ENCODE data around the gene SORD. TPM values are rescaled to one million over a fixed set of nuclear protein-coding genes. Genes with fewer than 3 reads are reported as not detected.

Gene SORD
- total RNA-seq, 1 donor from 2014 or later: 32.6 TPM

DNA sequence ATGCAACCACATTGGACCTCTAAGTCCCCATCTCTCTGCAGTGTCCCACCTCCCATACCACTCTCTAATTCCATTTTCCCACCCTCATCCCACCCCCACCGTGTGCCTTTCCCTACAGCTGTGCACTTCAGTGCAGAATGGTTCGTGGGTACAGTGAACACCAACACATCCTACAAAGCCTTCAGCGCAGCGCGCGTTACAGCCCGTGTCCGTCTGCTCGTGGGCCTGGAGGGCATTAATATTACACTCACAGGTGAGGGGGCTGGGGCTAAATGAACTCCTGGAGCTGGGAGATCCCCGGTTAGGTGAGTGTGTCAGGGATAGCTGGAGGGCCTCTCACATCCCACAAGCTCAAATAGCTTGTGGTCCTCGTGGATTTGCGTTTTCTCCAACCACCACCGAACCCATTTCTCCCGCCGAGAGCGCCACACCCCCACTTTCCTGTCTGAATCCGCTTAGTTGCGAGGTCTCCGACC is 93.0 kb downstream of the SORD start:
- Mint-ChIP-seq H3K27ac (no peak overlapping the region), H3K4me1 (peaks cover 15% of the 10 kb centered on the region), H3K36me3 (no peaks in the 10 kb centered on the region), H3K27me3 (ENCODE audit: low read depth) (peaks cover 81% of the 10 kb centered on the region), H3K9me3 (no peaks in the 10 kb centered on the region), H3K4me3 (no peak overlapping the region)
- TF ChIP-seq, protein P1, sequence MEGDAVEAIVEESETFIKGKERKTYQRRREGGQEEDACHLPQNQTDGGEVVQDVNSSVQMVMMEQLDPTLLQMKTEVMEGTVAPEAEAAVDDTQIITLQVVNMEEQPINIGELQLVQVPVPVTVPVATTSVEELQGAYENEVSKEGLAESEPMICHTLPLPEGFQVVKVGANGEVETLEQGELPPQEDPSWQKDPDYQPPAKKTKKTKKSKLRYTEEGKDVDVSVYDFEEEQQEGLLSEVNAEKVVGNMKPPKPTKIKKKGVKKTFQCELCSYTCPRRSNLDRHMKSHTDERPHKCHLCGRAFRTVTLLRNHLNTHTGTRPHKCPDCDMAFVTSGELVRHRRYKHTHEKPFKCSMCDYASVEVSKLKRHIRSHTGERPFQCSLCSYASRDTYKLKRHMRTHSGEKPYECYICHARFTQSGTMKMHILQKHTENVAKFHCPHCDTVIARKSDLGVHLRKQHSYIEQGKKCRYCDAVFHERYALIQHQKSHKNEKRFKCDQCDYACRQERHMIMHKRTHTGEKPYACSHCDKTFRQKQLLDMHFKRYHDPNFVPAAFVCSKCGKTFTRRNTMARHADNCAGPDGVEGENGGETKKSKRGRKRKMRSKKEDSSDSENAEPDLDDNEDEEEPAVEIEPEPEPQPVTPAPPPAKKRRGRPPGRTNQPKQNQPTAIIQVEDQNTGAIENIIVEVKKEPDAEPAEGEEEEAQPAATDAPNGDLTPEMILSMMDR (IDR thresholded peaks at IDR 0.05; ENCODE audit: unreplicated experiment): no peak
- DNase-seq (ENCODE audit: low spot score in 2 of 2, unreplicated experiment in 2 of 2): no peak

DNA sequence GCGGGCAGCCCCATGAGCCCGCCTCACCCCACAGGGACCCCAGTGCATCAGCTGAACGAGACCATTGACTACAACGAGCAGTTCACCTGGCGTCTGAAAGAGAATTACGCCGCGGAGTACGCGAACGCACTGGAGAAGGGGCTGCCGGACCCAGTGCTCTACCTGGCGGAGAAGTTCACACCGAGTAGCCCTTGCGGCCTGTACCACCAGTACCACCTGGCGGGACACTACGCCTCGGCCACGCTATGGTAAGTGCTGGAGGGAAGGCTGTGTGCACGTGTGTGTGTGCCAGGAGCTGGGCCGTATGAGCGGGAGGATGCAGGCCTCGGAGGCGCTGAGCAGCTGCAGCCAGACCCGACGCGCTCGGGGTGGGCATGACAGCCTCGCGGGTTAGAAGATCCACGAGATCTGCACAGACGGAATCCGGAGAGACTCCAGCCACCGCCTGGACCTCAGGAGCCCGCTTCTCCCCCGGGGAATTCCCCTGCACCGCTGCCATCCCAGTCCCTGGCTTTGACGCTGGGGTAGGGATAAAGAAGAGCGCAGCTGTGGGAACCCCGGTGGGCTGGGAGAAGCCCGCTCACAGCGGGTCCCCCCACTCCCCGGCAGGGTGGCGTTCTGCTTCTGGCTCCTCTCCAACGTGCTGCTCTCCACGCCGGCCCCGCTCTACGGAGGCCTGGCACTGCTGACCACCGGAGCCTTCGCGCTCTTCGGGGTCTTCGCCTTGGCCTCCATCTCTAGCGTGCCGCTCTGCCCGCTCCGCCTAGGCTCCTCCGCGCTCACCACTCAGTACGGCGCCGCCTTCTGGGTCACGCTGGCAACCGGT is 93.7 kb downstream of the SORD start:
- Mint-ChIP-seq H3K4me1 (peaks cover 17% of the 10 kb centered on the region), H3K27ac (no peak overlapping the region), H3K4me3 (no peak overlapping the region), H3K36me3 (no peaks in the 10 kb centered on the region), H3K9me3 (no peaks in the 10 kb centered on the region), H3K27me3 (ENCODE audit: low read depth) (peaks cover 84% of the 10 kb centered on the region)
- TF ChIP-seq, protein P1 (IDR thresholded peaks at IDR 0.05; ENCODE audit: unreplicated experiment): no peak
- DNase-seq (ENCODE audit: low spot score in 2 of 2, unreplicated experiment in 2 of 2): no peak

DNA sequence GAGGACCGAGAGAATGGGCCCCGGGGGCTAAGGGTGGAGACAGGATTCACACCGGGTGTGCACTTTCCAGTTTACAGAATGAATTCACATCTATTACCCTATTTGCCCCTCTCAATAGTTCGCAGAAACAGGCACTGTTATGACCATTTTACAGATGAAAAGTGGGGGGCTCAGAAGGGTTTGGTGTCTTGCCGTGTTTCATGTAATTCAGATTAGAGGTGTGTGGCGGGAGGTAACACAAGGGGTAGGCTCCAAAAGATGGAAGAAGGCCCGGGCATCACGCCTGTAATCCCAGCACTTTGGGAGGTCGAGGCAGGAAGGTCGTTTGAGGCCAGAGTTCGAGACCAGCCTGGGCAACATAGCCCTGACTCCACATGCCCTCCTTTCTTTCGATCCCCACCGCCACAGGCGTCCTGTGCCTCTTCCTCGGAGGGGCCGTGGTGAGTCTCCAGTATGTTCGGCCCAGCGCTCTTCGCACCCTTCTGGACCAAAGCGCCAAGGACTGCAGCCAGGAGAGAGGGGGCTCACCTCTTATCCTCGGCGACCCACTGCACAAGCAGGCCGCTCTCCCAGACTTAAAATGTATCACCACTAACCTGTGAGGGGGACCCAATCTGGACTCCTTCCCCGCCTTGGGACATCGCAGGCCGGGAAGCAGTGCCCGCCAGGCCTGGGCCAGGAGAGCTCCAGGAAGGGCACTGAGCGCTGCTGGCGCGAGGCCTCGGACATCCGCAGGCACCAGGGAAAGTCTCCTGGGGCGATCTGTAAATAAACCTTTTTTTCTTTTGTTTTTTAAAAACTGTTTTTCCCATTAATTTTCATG is 94.5 kb downstream of the SORD start:
- TF ChIP-seq, protein P1 (IDR thresholded peaks at IDR 0.05; ENCODE audit: unreplicated experiment): no peak
- Mint-ChIP-seq H3K9me3 (no peaks in the 10 kb centered on the region), H3K4me1 (peaks cover 15% of the 10 kb centered on the region), H3K4me3 (peak overlapping the region; percentile 9), H3K27ac (no peak overlapping the region), H3K36me3 (no peaks in the 10 kb centered on the region), H3K27me3 (ENCODE audit: low read depth) (peaks cover 80% of the 10 kb centered on the region)
- no peak for DNase-seq (ENCODE audit: low spot score in 2 of 2, unreplicated experiment in 2 of 2)

DNA sequence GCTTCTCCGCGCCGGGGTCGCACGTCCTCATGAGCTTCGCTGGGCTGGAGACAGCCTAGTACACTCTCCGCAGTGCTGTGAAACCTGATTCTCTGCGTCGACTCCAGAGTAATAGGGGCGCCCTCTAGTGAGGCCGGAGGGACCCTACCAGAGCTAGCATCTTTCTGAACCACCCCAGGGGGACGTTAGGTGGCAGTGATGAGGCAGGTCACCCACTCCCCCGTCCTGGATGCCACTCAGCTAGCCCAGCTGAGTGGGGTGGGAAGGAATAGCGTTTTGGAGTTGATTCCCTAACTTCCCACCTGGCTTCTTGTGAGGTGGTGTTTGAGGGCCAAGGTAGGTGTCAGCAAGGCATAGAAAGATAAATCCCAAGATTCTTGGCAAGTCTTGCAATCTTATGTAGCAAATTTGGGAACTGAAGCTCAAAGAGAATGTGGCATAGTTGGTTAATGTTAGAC is 95.2 kb downstream of the SORD start:
- Mint-ChIP-seq H3K36me3 (no peaks in the 10 kb centered on the region), H3K27ac (no peak overlapping the region), H3K4me3 (peak overlapping the region; percentile 9), H3K4me1 (peaks cover 14% of the 10 kb centered on the region), H3K9me3 (no peaks in the 10 kb centered on the region), H3K27me3 (ENCODE audit: low read depth) (peaks cover 76% of the 10 kb centered on the region)
- TF ChIP-seq, protein P1 (IDR thresholded peaks at IDR 0.05; ENCODE audit: unreplicated experiment): peak; percentile 74
- peak; percentile 68 to 90 for DNase-seq (ENCODE audit: low spot score in 2 of 2, unreplicated experiment in 2 of 2)

DNA sequence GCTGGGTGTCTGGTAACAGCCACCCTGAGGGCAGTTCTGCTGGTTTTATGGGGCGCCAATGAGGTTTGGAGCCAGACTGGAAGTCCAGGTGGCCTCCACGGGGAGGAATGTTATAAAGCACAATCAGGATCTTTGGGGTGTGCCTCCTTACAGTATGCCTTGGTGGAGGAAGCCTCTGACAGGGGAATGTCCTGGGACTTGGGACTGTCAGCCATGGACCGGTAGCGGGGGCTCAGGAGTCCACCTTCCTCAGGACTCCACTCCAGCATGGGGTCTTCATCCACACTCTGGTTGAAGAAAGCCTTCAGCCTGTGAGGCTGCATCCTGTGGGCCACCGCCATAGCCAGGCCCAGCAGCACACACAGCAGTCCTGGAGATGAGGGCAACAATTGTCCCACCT is 96.0 kb downstream of the SORD start:
- Mint-ChIP-seq H3K4me3 (no peak overlapping the region), H3K27ac (no peak overlapping the region), H3K27me3 (ENCODE audit: low read depth) (peaks cover 76% of the 10 kb centered on the region)

More for the DNA sequence above, 96.0 kb downstream of the SORD start:
- TF ChIP-seq, protein P1 (IDR thresholded peaks at IDR 0.05; ENCODE audit: unreplicated experiment): no peak
- no peaks in the 10 kb centered on the region for H3K36me3 Mint-ChIP-seq
- H3K9me3 Mint-ChIP-seq: no peaks in the 10 kb centered on the region
- H3K4me1 Mint-ChIP-seq: peaks cover 11% of the 10 kb centered on the region
- DNase-seq (ENCODE audit: low spot score in 2 of 2, unreplicated experiment in 2 of 2): no peak

All from mesothelial cell of epicardium (in vitro differentiated cells).